Measurements from ENCODE around the gene RDH12. TPM values are rescaled to one million over a fixed set of nuclear protein-coding genes. Genes with fewer than 3 reads are reported as not detected.

Gene RDH12
- total and polyA plus RNA-seq, 2 experiments from 2014 or later, result not detected

GRCh38 chr14:67680121-67680602, 21.5 kb upstream of the RDH12 start:
- in situ Hi-C loops (cut with MboI), result no loop called here
- H3K4me1 ChIP-seq (ENCODE audit: insufficient read depth), result peaks cover 19% of the 10 kb centered on the region
- H3K27ac ChIP-seq, result peak overlapping the region; percentile 86
- H3K4me2 ChIP-seq (ENCODE audit: unreplicated experiment), result peak overlapping the region; percentile 58
- H3K79me2 ChIP-seq (ENCODE audit: insufficient read depth), result peaks cover 47% of the 10 kb centered on the region
- H3F3A ChIP-seq (ENCODE audit: insufficient read depth), result peaks cover 32% of the 10 kb centered on the region
- peak; percentile 93 for DNase-seq
- no peaks in the 10 kb centered on the region for H3K9me3 ChIP-seq (ENCODE audit: low read depth)
- H4K20me1 ChIP-seq (ENCODE audit: insufficient read depth), result no peaks in the 10 kb centered on the region
- TF ChIP-seq EZH2phosphoT487 (IDR thresholded peaks at IDR 0.05; ENCODE audit: insufficient read depth, low read depth) (no peak), EZH2 (IDR thresholded peaks at IDR 0.05; ENCODE audit: insufficient read depth, poor library complexity, severe bottlenecking) (no peak)
- no peaks in the 10 kb centered on the region for H3K27me3 ChIP-seq (replicated peaks; ENCODE audit: insufficient read depth)
- peak overlapping the region; percentile 35 for H3K9ac ChIP-seq
- peaks cover 16% of the 10 kb centered on the region for H3K36me3 ChIP-seq (ENCODE audit: low read depth)
- no peak overlapping the region for H2AFZ ChIP-seq
- H3K9me2 ChIP-seq (ENCODE audit: insufficient read depth), result no peaks in the 10 kb centered on the region
- WGBS, 2 experiments (ENCODE audit: low coverage in 1 of 2, low lambda C conversion rate in 2 of 2, missing lambda C conversion rate in 2 of 2), result 33 to 35% methylated on average over 3 of the region's 3 CpGs
- H3K4me3 ChIP-seq, result no peak overlapping the region; the same call in 1 of the 2 replicates

GRCh38 chr14:67680941-67681340, 20.7 kb upstream of the RDH12 start:
- in situ Hi-C loops (cut with MboI), result no loop called here
- no peaks in the 10 kb centered on the region for H3K9me2 ChIP-seq (ENCODE audit: insufficient read depth)
- DNase-seq, result no peak
- no peak overlapping the region for H3K27ac ChIP-seq
- H3K9ac ChIP-seq, result no peak overlapping the region
- H4K20me1 ChIP-seq (ENCODE audit: insufficient read depth), result no peaks in the 10 kb centered on the region
- WGBS, 2 experiments (ENCODE audit: low coverage in 1 of 2, low lambda C conversion rate in 2 of 2, missing lambda C conversion rate in 2 of 2), result 94% methylated on average over 2 of the region's 2 CpGs
- no peaks in the 10 kb centered on the region for H3K9me3 ChIP-seq (ENCODE audit: low read depth)
- no peak overlapping the region for H3K4me2 ChIP-seq (ENCODE audit: unreplicated experiment)
- H3K79me2 ChIP-seq (ENCODE audit: insufficient read depth), result peaks cover 41% of the 10 kb centered on the region
- no peak overlapping the region for H3K4me3 ChIP-seq
- H3K36me3 ChIP-seq (ENCODE audit: low read depth), result peaks cover 22% of the 10 kb centered on the region
- H3K4me1 ChIP-seq (ENCODE audit: insufficient read depth), result peaks cover 15% of the 10 kb centered on the region
- peaks cover 32% of the 10 kb centered on the region for H3F3A ChIP-seq (ENCODE audit: insufficient read depth)
- H2AFZ ChIP-seq, result no peak overlapping the region
- no peaks in the 10 kb centered on the region for H3K27me3 ChIP-seq (replicated peaks; ENCODE audit: insufficient read depth)
- TF ChIP-seq EZH2phosphoT487 (IDR thresholded peaks at IDR 0.05; ENCODE audit: insufficient read depth, low read depth) (no peak), EZH2 (IDR thresholded peaks at IDR 0.05; ENCODE audit: insufficient read depth, poor library complexity, severe bottlenecking) (no peak)

GRCh38 chr14:67683842-67684241, 17.8 kb upstream of the RDH12 start:
- Histone ChIP-seq H3K9me3 (ENCODE audit: low read depth) (no peaks in the 10 kb centered on the region), H3K4me1 (ENCODE audit: insufficient read depth) (peaks cover 15% of the 10 kb centered on the region), H4K20me1 (ENCODE audit: insufficient read depth) (no peaks in the 10 kb centered on the region), H3K9ac (no peak overlapping the region), H3K4me2 (ENCODE audit: unreplicated experiment) (no peak overlapping the region), H3K4me3 (no peak overlapping the region), H3K27me3 (replicated peaks; ENCODE audit: insufficient read depth) (no peaks in the 10 kb centered on the region), H3K36me3 (ENCODE audit: low read depth) (peaks cover 28% of the 10 kb centered on the region), H2AFZ (no peak overlapping the region), H3K9me2 (ENCODE audit: insufficient read depth) (no peaks in the 10 kb centered on the region), H3K79me2 (ENCODE audit: insufficient read depth) (peaks cover 21% of the 10 kb centered on the region), H3K27ac (no peak overlapping the region), H3F3A (ENCODE audit: insufficient read depth) (peaks cover 24% of the 10 kb centered on the region)
- no peak for TF ChIP-seq EZH2 (IDR thresholded peaks at IDR 0.05; ENCODE audit: insufficient read depth, poor library complexity, severe bottlenecking)
- TF ChIP-seq EZH2phosphoT487 (IDR thresholded peaks at IDR 0.05; ENCODE audit: insufficient read depth, low read depth), result no peak
- in situ Hi-C loops (cut with MboI), result no loop called here
- no peak for DNase-seq

GRCh38 chr14:67690011-67690410, 11.7 kb upstream of the RDH12 start:
- peaks cover 4% of the 10 kb centered on the region; the same call in 1 of the 2 replicates for H4K20me1 ChIP-seq (ENCODE audit: insufficient read depth)
- peaks cover 53% of the 10 kb centered on the region for H3K79me2 ChIP-seq (ENCODE audit: insufficient read depth)
- H3K9me3 ChIP-seq (ENCODE audit: low read depth), result no peaks in the 10 kb centered on the region
- H3K4me3 ChIP-seq, result no peak overlapping the region
- WGBS, 2 experiments (ENCODE audit: low coverage in 1 of 2, low lambda C conversion rate in 2 of 2, missing lambda C conversion rate in 2 of 2), result 93 to 99% methylated on average over 4 of the region's 4 CpGs
- H3K27me3 ChIP-seq (replicated peaks; ENCODE audit: insufficient read depth), result no peaks in the 10 kb centered on the region
- no peak overlapping the region for H3K27ac ChIP-seq
- H3K4me2 ChIP-seq (ENCODE audit: unreplicated experiment), result no peak overlapping the region
- H3K9ac ChIP-seq, result no peak overlapping the region
- H3F3A ChIP-seq (ENCODE audit: insufficient read depth), result 0 out of 2 replicates have a peak, but pooled peaks cover 2% of the 10 kb centered on the region
- H3K9me2 ChIP-seq (ENCODE audit: insufficient read depth), result no peaks in the 10 kb centered on the region
- H3K36me3 ChIP-seq (ENCODE audit: low read depth), result peaks cover 48% of the 10 kb centered on the region
- no peak for TF ChIP-seq EZH2 (IDR thresholded peaks at IDR 0.05; ENCODE audit: insufficient read depth, poor library complexity, severe bottlenecking)
- no peak for TF ChIP-seq EZH2phosphoT487 (IDR thresholded peaks at IDR 0.05; ENCODE audit: insufficient read depth, low read depth)
- in situ Hi-C loops (cut with MboI), result no loop called here
- no peak overlapping the region for H2AFZ ChIP-seq
- peaks cover 11% of the 10 kb centered on the region; the same call in 1 of the 2 replicates for H3K4me1 ChIP-seq (ENCODE audit: insufficient read depth)
- DNase-seq, result no peak
